OCI-LY3 (cell line): ENCODE data around the gene KRT2.

Experiments
- EZH2phosphoT487 ChIP-seq: fragments of 200-600 bp; shearing (Covaris generic); IDR thresholded peaks from 2 replicates; pipeline ENCODE4 v1.6.1; 2018; ENCODE audit warnings: antibody characterized with exemption, mixed run types, low read depth
- TF ChIP-seq, protein P1 (sequence below): fragments of 200-600, 300-600 bp; sonication (generic); IDR thresholded peaks from 2 replicates; pipeline ENCODE4 v1.5.1; 2014; ENCODE audit warnings: antibody characterized with exemption, low read length, low read depth

DNA sequence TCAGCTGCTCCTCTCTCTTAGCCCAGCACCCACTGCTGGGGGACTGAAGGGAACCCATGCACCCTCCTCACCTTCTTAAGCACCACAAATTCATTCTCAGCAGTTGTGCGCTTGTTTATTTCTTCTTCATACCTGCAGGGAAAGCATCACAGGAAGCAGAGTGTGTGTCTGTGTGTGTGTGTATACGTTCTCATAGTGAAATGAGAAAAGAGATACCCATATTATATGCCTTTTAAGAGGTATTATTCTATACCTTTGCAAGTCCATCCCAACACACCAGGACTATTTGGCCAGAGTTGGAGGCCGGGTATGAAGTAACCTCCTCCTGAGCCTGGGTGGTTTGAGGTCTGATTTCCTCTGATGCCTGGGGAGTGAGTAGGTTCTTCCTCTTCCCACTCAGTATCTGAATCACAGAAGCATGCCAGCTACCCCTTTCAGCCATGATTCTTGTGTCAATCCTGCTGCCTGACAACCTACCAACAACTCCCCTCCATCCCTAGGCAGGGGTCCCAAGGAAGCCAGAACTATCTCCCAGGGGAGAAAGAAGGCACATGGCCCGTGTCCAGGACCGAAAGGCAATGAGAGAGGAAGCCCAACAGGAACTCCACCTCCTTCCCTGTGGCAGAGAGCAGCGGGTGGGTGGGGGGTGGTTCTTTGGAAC lies 36.7 kb downstream of the KRT2 start:
- TF ChIP-seq, protein P1, sequence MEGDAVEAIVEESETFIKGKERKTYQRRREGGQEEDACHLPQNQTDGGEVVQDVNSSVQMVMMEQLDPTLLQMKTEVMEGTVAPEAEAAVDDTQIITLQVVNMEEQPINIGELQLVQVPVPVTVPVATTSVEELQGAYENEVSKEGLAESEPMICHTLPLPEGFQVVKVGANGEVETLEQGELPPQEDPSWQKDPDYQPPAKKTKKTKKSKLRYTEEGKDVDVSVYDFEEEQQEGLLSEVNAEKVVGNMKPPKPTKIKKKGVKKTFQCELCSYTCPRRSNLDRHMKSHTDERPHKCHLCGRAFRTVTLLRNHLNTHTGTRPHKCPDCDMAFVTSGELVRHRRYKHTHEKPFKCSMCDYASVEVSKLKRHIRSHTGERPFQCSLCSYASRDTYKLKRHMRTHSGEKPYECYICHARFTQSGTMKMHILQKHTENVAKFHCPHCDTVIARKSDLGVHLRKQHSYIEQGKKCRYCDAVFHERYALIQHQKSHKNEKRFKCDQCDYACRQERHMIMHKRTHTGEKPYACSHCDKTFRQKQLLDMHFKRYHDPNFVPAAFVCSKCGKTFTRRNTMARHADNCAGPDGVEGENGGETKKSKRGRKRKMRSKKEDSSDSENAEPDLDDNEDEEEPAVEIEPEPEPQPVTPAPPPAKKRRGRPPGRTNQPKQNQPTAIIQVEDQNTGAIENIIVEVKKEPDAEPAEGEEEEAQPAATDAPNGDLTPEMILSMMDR, result no peak
- TF ChIP-seq EZH2phosphoT487, result no peak
